Lung (tissue), 12 donors: ENCODE measurements around the gene GABRG3. TPM values are rescaled to one million over a fixed set of nuclear protein-coding genes. Genes with fewer than 3 reads are reported as not detected.

ENCODE experiments used
- ATAC-seq: fragments of 200-7000 bp; cut with Tn5 transposase; one replicate; pipeline ENCODE4 v1.9.1; 2020; ENCODE audit warnings: moderate number of reproducible peaks; ENCODE audit not compliant: insufficient read depth, low FRiP score
- DNase-seq, 3 donors: peaks; one replicate each; pipeline ENCODE4 v3.0.0-alpha.2; 2013 to 2017
- H3K27ac ChIP-seq, 2 donors: one replicate each; pipeline ENCODE4 v1.5.1; 2013; ENCODE audit warnings: mild to moderate bottlenecking in 2 of 2, moderate library complexity in 2 of 2, control low read depth in 1 of 2, inconsistent platforms in 1 of 2, low read depth in 1 of 2, low read length in 1 of 2
- H3K27me3 ChIP-seq, 3 donors: one replicate each; pipeline ENCODE4 v1.5.1; 2013; ENCODE audit warnings: low read length in 2 of 3; ENCODE audit not compliant: control insufficient read depth in 3 of 3, insufficient read depth in 3 of 3
- H3K36me3 ChIP-seq, 4 donors: one replicate each; pipeline ENCODE4 v1.5.1; 2013; ENCODE audit warnings: low read length in 4 of 4, mild to moderate bottlenecking in 1 of 4, moderate library complexity in 1 of 4; ENCODE audit not compliant: control insufficient read depth in 4 of 4, insufficient read depth in 4 of 4
- H3K4me1 ChIP-seq, 5 donors: one replicate each; pipeline ENCODE4 v1.5.1; 2013; ENCODE audit warnings: low read length in 5 of 5, mild to moderate bottlenecking in 2 of 5, moderate library complexity in 1 of 5; ENCODE audit not compliant: control insufficient read depth in 5 of 5, insufficient read depth in 5 of 5
- H3K4me3 ChIP-seq: one replicate; pipeline ENCODE4 v1.5.1; 2013; ENCODE audit warnings: mild to moderate bottlenecking, control low read depth, moderate library complexity
- H3K9ac ChIP-seq, 2 donors: one replicate each; pipeline ENCODE4 v1.5.1; 2013; ENCODE audit warnings: low read length in 2 of 2, control low read depth in 1 of 2; ENCODE audit not compliant: insufficient read depth in 1 of 2
- H3K9me3 ChIP-seq, 4 donors: one replicate each; pipeline ENCODE4 v1.5.1; 2013; ENCODE audit warnings: low read length in 3 of 4, mild to moderate bottlenecking in 1 of 4, moderate library complexity in 1 of 4; ENCODE audit not compliant: control insufficient read depth in 4 of 4, insufficient read depth in 3 of 4
- WGBS, 2 donors: extraction: QIAGEN DNeasy Blood & Tissue Kit; methylation state at CpG; one replicate each; pipeline ENCODE4 v1.1.7; 2013; 5-methylcytosine and 5-hydroxymethylcytosine counted together
- polyA plus RNA-seq, 2 donors: library from polyadenylated mRNA; stranded (reverse); fragments of 200-250 nt; gene quantifications; one replicate each; pipeline ENCODE4 v1.2.1, GENCODE V29; 2013
- total RNA-seq, 2 donors: library from RNA; depleted of rRNA in 1 of 2; stranded (reverse); fragments of >200 nt in 1 of 2; gene quantifications; one replicate each; pipeline ENCODE4 v1.2.1, GENCODE V29; 2014 to 2021
- TF ChIP-seq, protein P1 (sequence below): IDR thresholded peaks from 2 replicates; pipeline ENCODE4 v1.5.1; 2012; ENCODE audit warnings: mild to moderate bottlenecking; ENCODE audit errors: control extremely low read depth, extremely low read depth
- donor health status: control.
- donor health status: control.
- donor health status: Bipolar disorder and iron deficiency.
- donor health status: healthy.
- donor health status: DM: yes; HTN: yes; CAD: no.

The GABRG3 gene
- total and polyA plus RNA-seq, 4 donors: 16.9 TPM; not detected in 3

DNA sequence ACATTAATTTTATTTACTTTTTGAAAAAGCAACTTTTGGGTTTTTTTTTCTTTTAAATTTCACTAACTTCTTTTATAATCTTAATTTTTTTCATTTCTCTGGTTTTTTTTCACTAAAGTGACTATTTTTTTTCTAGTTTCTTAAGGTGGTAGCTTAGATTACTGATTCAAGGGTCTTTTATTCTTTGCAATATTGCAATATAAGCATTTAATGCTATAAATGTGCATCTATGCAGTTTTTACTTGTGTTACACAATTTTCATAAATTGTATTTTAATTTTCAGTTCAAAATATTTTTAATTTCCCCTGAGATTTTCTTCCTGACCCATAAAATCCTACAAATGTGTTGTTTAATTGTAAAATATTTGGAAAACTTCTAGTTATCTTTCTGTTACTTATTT lies 535.8 kb downstream of the GABRG3 start:
- no peak for DNase-seq
- no peak overlapping the region for H3K9ac ChIP-seq
- no peaks in the 10 kb centered on the region for H3K4me1 ChIP-seq
- no peak for ATAC-seq
- no peaks in the 10 kb centered on the region for H3K36me3 ChIP-seq
- peaks cover 0 to 4% (median 4%) of the 10 kb centered on the region in 4 donors for H3K9me3 ChIP-seq
- TF ChIP-seq, protein P1, sequence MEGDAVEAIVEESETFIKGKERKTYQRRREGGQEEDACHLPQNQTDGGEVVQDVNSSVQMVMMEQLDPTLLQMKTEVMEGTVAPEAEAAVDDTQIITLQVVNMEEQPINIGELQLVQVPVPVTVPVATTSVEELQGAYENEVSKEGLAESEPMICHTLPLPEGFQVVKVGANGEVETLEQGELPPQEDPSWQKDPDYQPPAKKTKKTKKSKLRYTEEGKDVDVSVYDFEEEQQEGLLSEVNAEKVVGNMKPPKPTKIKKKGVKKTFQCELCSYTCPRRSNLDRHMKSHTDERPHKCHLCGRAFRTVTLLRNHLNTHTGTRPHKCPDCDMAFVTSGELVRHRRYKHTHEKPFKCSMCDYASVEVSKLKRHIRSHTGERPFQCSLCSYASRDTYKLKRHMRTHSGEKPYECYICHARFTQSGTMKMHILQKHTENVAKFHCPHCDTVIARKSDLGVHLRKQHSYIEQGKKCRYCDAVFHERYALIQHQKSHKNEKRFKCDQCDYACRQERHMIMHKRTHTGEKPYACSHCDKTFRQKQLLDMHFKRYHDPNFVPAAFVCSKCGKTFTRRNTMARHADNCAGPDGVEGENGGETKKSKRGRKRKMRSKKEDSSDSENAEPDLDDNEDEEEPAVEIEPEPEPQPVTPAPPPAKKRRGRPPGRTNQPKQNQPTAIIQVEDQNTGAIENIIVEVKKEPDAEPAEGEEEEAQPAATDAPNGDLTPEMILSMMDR: no peak
- no peaks in the 10 kb centered on the region for H3K27me3 ChIP-seq
- no peak overlapping the region for H3K27ac ChIP-seq
- H3K4me3 ChIP-seq: no peak overlapping the region

DNA sequence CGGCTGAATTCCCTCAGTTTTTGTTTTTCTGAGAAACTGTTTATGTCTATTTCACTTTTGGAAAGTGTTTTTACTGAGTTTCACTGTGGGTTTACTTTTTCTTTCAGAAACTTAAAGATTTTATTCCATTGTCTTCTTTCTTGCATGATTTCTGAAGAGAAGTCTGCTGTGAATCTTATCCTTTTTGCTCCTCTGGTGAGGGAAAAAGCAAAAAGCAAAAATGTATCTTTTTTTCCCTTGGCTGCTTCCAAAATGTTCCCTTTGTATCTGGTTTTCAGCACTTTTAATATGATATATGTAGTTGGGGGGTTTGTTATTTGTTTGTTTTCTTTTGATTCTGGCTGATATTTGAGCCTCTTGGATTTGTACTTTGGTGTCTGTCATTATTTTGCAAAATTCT lies 538.0 kb downstream of the GABRG3 start:
- TF ChIP-seq, protein P1: no peak
- Histone ChIP-seq H3K27me3 (no peaks in the 10 kb centered on the region), H3K4me1 (no peaks in the 10 kb centered on the region), H3K4me3 (no peak overlapping the region), H3K9ac (no peak overlapping the region), H3K27ac (no peak overlapping the region), H3K9me3 (peaks cover 0 to 5% (median 4%) of the 10 kb centered on the region in 4 donors), H3K36me3 (no peaks in the 10 kb centered on the region)
- no peak for DNase-seq
- no peak for ATAC-seq
- WGBS, 2 donors: 93 to 96% methylated on average over 1 of the region's 1 CpG

DNA sequence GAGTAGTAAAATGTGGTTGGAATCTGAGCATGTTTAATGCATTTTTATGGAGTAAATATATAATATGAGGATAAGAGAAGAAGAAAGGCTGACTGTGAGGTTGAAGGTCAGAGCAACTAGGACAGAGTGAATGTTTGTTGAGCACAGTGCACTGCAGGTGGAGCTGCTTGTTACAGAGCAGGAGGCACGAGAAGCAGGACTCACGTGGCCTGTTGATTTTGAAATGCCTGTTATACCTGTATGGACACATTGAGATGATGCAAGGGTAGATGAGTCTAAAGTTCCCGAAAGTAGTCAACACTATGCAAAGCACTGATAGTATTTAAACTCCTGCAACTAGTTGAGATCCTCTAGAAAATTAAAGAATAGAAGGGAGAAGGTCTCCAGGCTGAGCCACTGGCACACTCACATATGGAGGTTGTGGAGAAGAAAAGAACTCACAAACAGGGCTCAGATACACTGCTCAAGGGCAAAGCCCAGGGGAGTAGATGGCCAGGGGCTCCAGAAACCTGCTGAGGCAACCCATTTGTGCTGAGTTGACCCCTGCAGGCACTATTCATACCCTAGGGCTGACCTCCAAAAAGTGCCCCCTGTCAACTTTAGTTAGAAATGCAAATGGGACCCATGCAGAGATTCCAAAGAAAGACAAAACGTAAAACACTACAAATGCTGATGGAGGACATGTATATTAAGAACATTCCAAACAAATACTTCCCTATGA lies 541.5 kb downstream of the GABRG3 start:
- Histone ChIP-seq H3K36me3 (no peaks in the 10 kb centered on the region), H3K9ac (no peak overlapping the region), H3K4me3 (no peak overlapping the region), H3K27ac (no peak overlapping the region), H3K4me1 (no peaks in the 10 kb centered on the region), H3K9me3 (peaks cover 0 to 5% (median 4%) of the 10 kb centered on the region in 4 donors), H3K27me3 (no peaks in the 10 kb centered on the region)
- WGBS, 2 donors: 80 to 81% methylated on average over 4 of the region's 4 CpGs
- TF ChIP-seq, protein P1: no peak
- no peak for DNase-seq
- no peak for ATAC-seq

DNA sequence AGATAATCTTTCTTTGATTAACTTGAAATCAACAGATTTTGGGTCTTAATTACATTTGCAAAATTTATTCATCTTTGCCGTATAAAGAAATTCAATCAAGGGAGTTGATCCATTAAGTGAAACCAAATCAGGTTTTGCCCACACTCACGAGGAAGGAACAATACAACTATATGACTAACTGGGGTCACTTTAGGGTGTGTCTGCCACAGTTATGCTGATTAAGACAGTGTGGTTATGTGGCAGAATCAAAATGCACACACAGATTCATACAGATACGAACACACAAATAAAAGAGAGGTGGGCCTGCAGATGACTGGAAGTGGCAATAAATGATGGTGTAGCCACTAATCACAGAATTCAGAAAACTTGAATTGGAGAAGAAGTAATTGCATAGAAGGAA lies 543.5 kb downstream of the GABRG3 start:
- no peak overlapping the region for H3K9ac ChIP-seq
- ATAC-seq (no peak), DNase-seq (no peak)
- H3K4me3 ChIP-seq: no peak overlapping the region
- no peaks in the 10 kb centered on the region for H3K36me3 ChIP-seq
- peaks cover 0 to 5% (median 4%) of the 10 kb centered on the region in 4 donors for H3K9me3 ChIP-seq
- TF ChIP-seq, protein P1: no peak
- H3K27me3 ChIP-seq: no peaks in the 10 kb centered on the region
- no peak overlapping the region for H3K27ac ChIP-seq
- WGBS, 2 donors: 86 to 88% methylated on average over 3 of the region's 3 CpGs
- no peaks in the 10 kb centered on the region for H3K4me1 ChIP-seq
